Measurements from ENCODE around the gene TICAM1. TPM values are rescaled to one million over a fixed set of nuclear protein-coding genes. Genes with fewer than 3 reads are reported as not detected.

The TICAM1 gene
- total and polyA plus RNA-seq, 2 of the 13 experiments (the other 11 are each of a cell fraction or from before 2014, with no cell fraction given), result 0.33 to 0.95 TPM

DNA sequence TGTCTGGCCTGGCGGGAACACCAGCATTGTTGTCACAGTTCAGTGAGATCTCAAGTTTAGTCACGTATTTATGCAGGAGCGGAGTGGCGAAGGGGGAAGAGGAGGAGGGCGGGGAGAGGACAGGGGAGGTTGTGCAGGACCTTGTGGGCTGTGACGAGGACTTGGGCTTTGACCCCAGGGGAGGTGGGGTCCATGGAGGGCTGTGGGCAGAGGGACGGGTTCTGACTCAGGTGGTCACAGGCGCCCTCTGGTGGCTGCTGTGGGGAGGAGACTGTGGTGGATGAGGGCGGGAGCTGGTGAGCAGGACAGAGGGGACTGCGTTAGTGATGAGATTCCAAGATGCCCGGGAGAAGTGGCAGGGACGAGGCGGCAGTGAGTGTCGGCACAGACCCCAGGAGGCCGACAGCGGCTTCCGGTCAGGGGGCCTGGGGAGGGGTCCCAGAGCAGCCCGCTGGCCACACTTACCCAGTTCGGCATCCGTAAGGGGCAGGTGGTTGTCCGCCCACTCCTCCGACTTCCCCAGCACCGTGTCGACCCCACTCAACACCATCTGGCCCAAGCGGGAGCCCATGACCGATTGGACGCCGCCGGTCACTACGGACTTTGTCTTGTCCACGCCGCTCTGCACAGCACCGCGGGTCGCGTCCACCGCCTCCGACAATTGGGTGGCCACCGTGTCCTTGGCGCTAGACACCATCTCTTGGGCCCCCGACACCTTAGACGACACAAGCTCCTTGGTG is 20.2 kb upstream of the TICAM1 start (continued):
- TF ChIP-seq, protein P1, sequence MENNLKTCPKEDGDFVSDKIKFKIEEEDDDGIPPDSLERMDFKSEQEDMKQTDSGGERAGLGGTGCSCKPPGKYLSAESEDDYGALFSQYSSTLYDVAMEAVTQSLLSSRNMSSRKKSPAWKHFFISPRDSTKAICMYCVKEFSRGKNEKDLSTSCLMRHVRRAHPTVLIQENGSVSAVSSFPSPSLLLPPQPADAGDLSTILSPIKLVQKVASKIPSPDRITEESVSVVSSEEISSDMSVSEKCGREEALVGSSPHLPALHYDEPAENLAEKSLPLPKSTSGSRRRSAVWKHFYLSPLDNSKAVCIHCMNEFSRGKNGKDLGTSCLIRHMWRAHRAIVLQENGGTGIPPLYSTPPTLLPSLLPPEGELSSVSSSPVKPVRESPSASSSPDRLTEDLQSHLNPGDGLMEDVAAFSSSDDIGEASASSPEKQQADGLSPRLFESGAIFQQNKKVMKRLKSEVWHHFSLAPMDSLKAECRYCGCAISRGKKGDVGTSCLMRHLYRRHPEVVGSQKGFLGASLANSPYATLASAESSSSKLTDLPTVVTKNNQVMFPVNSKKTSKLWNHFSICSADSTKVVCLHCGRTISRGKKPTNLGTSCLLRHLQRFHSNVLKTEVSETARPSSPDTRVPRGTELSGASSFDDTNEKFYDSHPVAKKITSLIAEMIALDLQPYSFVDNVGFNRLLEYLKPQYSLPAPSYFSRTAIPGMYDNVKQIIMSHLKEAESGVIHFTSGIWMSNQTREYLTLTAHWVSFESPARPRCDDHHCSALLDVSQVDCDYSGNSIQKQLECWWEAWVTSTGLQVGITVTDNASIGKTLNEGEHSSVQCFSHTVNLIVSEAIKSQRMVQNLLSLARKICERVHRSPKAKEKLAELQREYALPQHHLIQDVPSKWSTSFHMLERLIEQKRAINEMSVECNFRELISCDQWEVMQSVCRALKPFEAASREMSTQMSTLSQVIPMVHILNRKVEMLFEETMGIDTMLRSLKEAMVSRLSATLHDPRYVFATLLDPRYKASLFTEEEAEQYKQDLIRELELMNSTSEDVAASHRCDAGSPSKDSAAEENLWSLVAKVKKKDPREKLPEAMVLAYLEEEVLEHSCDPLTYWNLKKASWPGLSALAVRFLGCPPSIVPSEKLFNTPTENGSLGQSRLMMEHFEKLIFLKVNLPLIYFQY (CRISPR knock-in tag; IDR thresholded peaks at IDR 0.05; ENCODE audit: borderline replicate concordance), result no peak
- TF ChIP-seq DR1 (CRISPR knock-in tag; IDR thresholded peaks at IDR 0.05), result no peak
- no peak for TF ChIP-seq MAFF (IDR thresholded peaks at IDR 0.05; ENCODE audit: low read depth, low read length)
- TF ChIP-seq ZC3H4 (CRISPR knock-in tag; IDR thresholded peaks at IDR 0.05; ENCODE audit: borderline replicate concordance), result no peak
- no peak for TF ChIP-seq SUZ12 (IDR thresholded peaks at IDR 0.05; ENCODE audit: low read depth, low read length)
- TF ChIP-seq, protein P2, sequence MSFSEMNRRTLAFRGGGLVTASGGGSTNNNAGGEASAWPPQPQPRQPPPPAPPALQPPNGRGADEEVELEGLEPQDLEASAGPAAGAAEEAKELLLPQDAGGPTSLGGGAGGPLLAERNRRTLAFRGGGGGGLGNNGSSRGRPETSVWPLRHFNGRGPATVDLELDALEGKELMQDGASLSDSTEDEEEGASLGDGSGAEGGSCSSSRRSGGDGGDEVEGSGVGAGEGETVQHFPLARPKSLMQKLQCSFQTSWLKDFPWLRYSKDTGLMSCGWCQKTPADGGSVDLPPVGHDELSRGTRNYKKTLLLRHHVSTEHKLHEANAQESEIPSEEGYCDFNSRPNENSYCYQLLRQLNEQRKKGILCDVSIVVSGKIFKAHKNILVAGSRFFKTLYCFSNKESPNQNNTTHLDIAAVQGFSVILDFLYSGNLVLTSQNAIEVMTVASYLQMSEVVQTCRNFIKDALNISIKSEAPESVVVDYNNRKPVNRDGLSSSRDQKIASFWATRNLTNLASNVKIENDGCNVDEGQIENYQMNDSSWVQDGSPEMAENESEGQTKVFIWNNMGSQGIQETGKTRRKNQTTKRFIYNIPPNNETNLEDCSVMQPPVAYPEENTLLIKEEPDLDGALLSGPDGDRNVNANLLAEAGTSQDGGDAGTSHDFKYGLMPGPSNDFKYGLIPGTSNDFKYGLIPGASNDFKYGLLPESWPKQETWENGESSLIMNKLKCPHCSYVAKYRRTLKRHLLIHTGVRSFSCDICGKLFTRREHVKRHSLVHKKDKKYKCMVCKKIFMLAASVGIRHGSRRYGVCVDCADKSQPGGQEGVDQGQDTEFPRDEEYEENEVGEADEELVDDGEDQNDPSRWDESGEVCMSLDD (CRISPR knock-in tag; IDR thresholded peaks at IDR 0.05; ENCODE audit: borderline replicate concordance), result no peak
- no peak for TF ChIP-seq ZIK1 (CRISPR knock-in tag; IDR thresholded peaks at IDR 0.05; ENCODE audit: borderline replicate concordance, low read depth)
- no peak for TF ChIP-seq CC2D1A (CRISPR knock-in tag; IDR thresholded peaks at IDR 0.05)
- TF ChIP-seq, protein P3, sequence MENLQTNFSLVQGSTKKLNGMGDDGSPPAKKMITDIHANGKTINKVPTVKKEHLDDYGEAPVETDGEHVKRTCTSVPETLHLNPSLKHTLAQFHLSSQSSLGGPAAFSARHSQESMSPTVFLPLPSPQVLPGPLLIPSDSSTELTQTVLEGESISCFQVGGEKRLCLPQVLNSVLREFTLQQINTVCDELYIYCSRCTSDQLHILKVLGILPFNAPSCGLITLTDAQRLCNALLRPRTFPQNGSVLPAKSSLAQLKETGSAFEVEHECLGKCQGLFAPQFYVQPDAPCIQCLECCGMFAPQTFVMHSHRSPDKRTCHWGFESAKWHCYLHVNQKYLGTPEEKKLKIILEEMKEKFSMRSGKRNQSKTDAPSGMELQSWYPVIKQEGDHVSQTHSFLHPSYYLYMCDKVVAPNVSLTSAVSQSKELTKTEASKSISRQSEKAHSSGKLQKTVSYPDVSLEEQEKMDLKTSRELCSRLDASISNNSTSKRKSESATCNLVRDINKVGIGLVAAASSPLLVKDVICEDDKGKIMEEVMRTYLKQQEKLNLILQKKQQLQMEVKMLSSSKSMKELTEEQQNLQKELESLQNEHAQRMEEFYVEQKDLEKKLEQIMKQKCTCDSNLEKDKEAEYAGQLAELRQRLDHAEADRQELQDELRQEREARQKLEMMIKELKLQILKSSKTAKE (CRISPR knock-in tag; IDR thresholded peaks at IDR 0.05; ENCODE audit: borderline replicate concordance), result no peak
- TF ChIP-seq ZNF12 (CRISPR knock-in tag; IDR thresholded peaks at IDR 0.05), result no peak
- TF ChIP-seq GABPB1 (CRISPR knock-in tag; IDR thresholded peaks at IDR 0.05), result peak; percentile 48; the same call in 1 of the 2 replicates
- TF ChIP-seq TAF1 (CRISPR knock-in tag; IDR thresholded peaks at IDR 0.05), result no peak
- TF ChIP-seq SYNCRIP (IDR thresholded peaks at IDR 0.05; ENCODE audit: insufficient read depth, low read depth, low read length), result no peak
- TF ChIP-seq KDM3A (CRISPR knock-in tag; IDR thresholded peaks at IDR 0.05; ENCODE audit: low read depth), result 0 out of 2 replicates have a peak, but pooled peaks have one; percentile 55
- TF ChIP-seq ISX (CRISPR knock-in tag; conservative IDR thresholded peaks at IDR 0.05), result no peak
- TF ChIP-seq ZNF607 (CRISPR knock-in tag; IDR thresholded peaks at IDR 0.05; ENCODE audit: borderline replicate concordance), result 0 out of 2 replicates have a peak, but pooled peaks have one; percentile 55
- TF ChIP-seq ZNF263 (CRISPR knock-in tag; IDR thresholded peaks at IDR 0.05), result peak; percentile 55; the same call in 1 of the 2 replicates
- TF ChIP-seq ERF (CRISPR knock-in tag; IDR thresholded peaks at IDR 0.05), result peak; percentile 77
- no peak for TF ChIP-seq ONECUT2 (CRISPR knock-in tag; IDR thresholded peaks at IDR 0.05)
- no peak for TF ChIP-seq SOX13 (IDR thresholded peaks at IDR 0.05)
- TF ChIP-seq SOX13 (CRISPR knock-in tag; conservative IDR thresholded peaks at IDR 0.05 in 1 of 2, IDR thresholded peaks at IDR 0.05 in 1 of 2), result no peak

Data from HepG2 (cell line).